Neural progenitor cell (in vitro differentiated cells): ENCODE data around the gene ADARB2.

Experiments
- CTCF ChIP-seq: fragments of 200-600 bp; sonication (generic); IDR thresholded peaks from 2 replicates; pipeline ENCODE4 v1.5.1; 2017; ENCODE audit warnings: antibody characterized with exemption, mild to moderate bottlenecking
- EZH2 ChIP-seq: fragments of 200-600 bp; sonication (generic); IDR thresholded peaks from 2 replicates; pipeline ENCODE4 v1.6.1; 2017; ENCODE audit warnings: antibody characterized with exemption, mild to moderate bottlenecking, moderate library complexity

GRCh38 chr10:1690086-1690485 is 47.2 kb downstream of the ADARB2 start:
- TF ChIP-seq CTCF, result no peak
- no peak for TF ChIP-seq EZH2
